Testis (tissue), 2 donors: ENCODE results near the gene NOVA2.

Experiments
- POLR2A ChIP-seq: fragments of 450-650 bp; IDR thresholded peaks from one replicate; pipeline ENCODE4 v1.6.1; 2017; ENCODE audit warnings: antibody characterized with exemption, mild to moderate bottlenecking, moderate library complexity
- TF ChIP-seq, protein P1 (sequence below), 3 experiments: fragments of 450-650 bp in 2 of 3; fragments of 200-600 bp in 1 of 3; sonication (generic) in 1 of 3; IDR thresholded peaks; one replicate each; pipeline ENCODE4 v1.5.1; 2016 to 2019; ENCODE audit warnings: antibody characterized with exemption in 3 of 3, mild to moderate bottlenecking in 2 of 3, moderate library complexity in 1 of 3

DNA sequence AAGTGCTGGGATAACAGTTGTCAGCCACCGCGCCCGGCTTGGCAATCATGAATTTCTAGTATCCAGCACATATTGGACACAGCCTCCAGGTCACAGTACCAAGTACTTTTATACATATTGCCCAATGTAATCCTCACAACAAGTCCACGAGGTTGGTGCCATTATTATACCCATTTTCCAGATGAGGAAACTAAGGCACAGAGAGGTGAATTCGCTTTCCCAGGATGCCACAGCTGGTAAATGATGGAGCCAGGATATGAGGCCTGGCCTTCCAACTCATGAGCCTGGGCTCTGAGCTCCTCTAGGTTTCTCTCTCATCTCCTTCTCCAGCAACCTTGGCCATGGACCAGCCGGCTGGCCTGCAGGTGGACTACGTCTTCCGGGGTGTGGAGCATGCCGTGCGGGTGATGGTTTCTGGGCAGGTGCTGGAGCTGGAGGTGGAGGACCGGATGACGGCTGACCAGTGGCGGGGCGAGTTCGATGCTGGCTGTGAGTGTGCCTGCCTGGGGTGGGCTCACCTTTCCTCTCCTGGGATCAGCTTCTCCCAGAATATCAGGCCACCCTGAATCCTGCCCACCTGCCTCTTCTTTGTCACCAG, 29.1 kb upstream of the NOVA2 start:
- no peak for TF ChIP-seq POLR2A
- TF ChIP-seq, protein P1, sequence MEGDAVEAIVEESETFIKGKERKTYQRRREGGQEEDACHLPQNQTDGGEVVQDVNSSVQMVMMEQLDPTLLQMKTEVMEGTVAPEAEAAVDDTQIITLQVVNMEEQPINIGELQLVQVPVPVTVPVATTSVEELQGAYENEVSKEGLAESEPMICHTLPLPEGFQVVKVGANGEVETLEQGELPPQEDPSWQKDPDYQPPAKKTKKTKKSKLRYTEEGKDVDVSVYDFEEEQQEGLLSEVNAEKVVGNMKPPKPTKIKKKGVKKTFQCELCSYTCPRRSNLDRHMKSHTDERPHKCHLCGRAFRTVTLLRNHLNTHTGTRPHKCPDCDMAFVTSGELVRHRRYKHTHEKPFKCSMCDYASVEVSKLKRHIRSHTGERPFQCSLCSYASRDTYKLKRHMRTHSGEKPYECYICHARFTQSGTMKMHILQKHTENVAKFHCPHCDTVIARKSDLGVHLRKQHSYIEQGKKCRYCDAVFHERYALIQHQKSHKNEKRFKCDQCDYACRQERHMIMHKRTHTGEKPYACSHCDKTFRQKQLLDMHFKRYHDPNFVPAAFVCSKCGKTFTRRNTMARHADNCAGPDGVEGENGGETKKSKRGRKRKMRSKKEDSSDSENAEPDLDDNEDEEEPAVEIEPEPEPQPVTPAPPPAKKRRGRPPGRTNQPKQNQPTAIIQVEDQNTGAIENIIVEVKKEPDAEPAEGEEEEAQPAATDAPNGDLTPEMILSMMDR (IDR thresholded peaks at IDR 0.05), result no peak
